ENCODE measurements around the gene MAP3K13. TPM values are rescaled to one million over a fixed set of nuclear protein-coding genes. Genes with fewer than 3 reads are reported as not detected.

The MAP3K13 gene
- total RNA-seq, 2 experiments from 2014 or later: 14.3 to 17.6 TPM

- no peak overlapping the region for H3K27ac Mint-ChIP-seq
- no peak overlapping the region for H3K4me3 Mint-ChIP-seq
- ChIA-PET POLR2A (no interaction called here), CTCF (no interaction called here)
- no peaks in the 10 kb centered on the region for H3K36me3 Mint-ChIP-seq (ENCODE audit: low read depth)
- ATAC-seq: no peak
- DNase-seq: no peak
- no peaks in the 10 kb centered on the region for H3K9me3 Mint-ChIP-seq (ENCODE audit: low read depth)
- H3K4me1 Mint-ChIP-seq: no peaks in the 10 kb centered on the region
- intact Hi-C loops (cut with DNase I, micrococcal nuclease): no loop called here
- H3K27me3 Mint-ChIP-seq: peaks cover 3% of the 10 kb centered on the region
Measured at GRCh38 chr3:185347399-185347798, 15.5 kb upstream of the MAP3K13 start.

GRCh38 chr3:185350841-185351240, 12.1 kb upstream of the MAP3K13 start:
- DNase-seq: no peak
- Mint-ChIP-seq H3K36me3 (ENCODE audit: low read depth) (no peaks in the 10 kb centered on the region), H3K27me3 (peaks cover 5% of the 10 kb centered on the region), H3K4me1 (no peaks in the 10 kb centered on the region), H3K9me3 (ENCODE audit: low read depth) (no peaks in the 10 kb centered on the region), H3K4me3 (no peak overlapping the region), H3K27ac (no peak overlapping the region)
- no peak for ATAC-seq
- intact Hi-C loops (cut with DNase I, micrococcal nuclease): loop anchor here (5.0 kb wide), 1 partner anchor 226 kb away; no protein-coding TSS in a partner anchor
- CTCF ChIA-PET: no interaction called here
- POLR2A ChIA-PET: no interaction called here

- DNase-seq: no peak
- Mint-ChIP-seq H3K27ac (no peak overlapping the region), H3K36me3 (ENCODE audit: low read depth) (no peaks in the 10 kb centered on the region), H3K27me3 (peaks cover 7% of the 10 kb centered on the region), H3K4me1 (no peaks in the 10 kb centered on the region), H3K4me3 (no peak overlapping the region), H3K9me3 (ENCODE audit: low read depth) (no peaks in the 10 kb centered on the region)
- intact Hi-C loops (cut with DNase I, micrococcal nuclease): loop anchor here (5.0 kb wide), 1 partner anchor 226 kb away; no protein-coding TSS in a partner anchor
- no peak for ATAC-seq
- CTCF ChIA-PET: interaction anchor here (1.2 kb wide), 1 partner anchor 22 kb away, joined by 5 read pairs; no protein-coding TSS in a partner anchor
- POLR2A ChIA-PET: no interaction called here
Measured at GRCh38 chr3:185351396-185351795, 11.5 kb upstream of the MAP3K13 start.

- DNase-seq (no peak), ATAC-seq (no peak)
- intact Hi-C loops (cut with DNase I, micrococcal nuclease): loop anchor here (5.0 kb wide), 1 partner anchor 224 kb away; no protein-coding TSS in a partner anchor
- ChIA-PET POLR2A (no interaction called here), CTCF (interaction anchor here (0.9 to 1.5 kb wide), 3 partner anchors 10 to 27 kb away, joined by 3 to 8 read pairs (median 4); partner anchors contain the start of gene MAP3K13)
- H3K9me3 Mint-ChIP-seq (ENCODE audit: low read depth): no peaks in the 10 kb centered on the region
- no peaks in the 10 kb centered on the region for H3K36me3 Mint-ChIP-seq (ENCODE audit: low read depth)
- no peaks in the 10 kb centered on the region for H3K4me1 Mint-ChIP-seq
- H3K27ac Mint-ChIP-seq: no peak overlapping the region
- no peak overlapping the region for H3K4me3 Mint-ChIP-seq
- peaks cover 10% of the 10 kb centered on the region for H3K27me3 Mint-ChIP-seq
Measured at GRCh38 chr3:185353225-185353624, 9.7 kb upstream of the MAP3K13 start.

- Mint-ChIP-seq H3K9me3 (ENCODE audit: low read depth) (no peaks in the 10 kb centered on the region), H3K36me3 (ENCODE audit: low read depth) (no peaks in the 10 kb centered on the region), H3K4me1 (no peaks in the 10 kb centered on the region), H3K27me3 (peaks cover 12% of the 10 kb centered on the region), H3K4me3 (no peak overlapping the region), H3K27ac (no peak overlapping the region)
- peak; percentile 100 for ATAC-seq
- ChIA-PET CTCF (interaction anchor here (0.6 to 1.7 kb wide), 6 partner anchors 9 to 218 kb away, joined by 3 to 8 read pairs (median 4); partner anchors contain the start of gene MAP3K13), POLR2A (no interaction called here)
- intact Hi-C loops (cut with DNase I, micrococcal nuclease): loop anchor here (1.0 to 5.0 kb wide), 3 partner anchors 145 to 223 kb away; partner anchors contain the start of gene TMEM41A (in 1 of the 2)
- DNase-seq: peak; percentile 89
Measured at GRCh38 chr3:185353823-185354614, 8.9 kb upstream of the MAP3K13 start.

GRCh38 chr3:185356499-185356898, 6.4 kb upstream of the MAP3K13 start:
- Mint-ChIP-seq H3K4me1 (no peaks in the 10 kb centered on the region), H3K36me3 (ENCODE audit: low read depth) (no peaks in the 10 kb centered on the region), H3K4me3 (no peak overlapping the region), H3K27me3 (peaks cover 14% of the 10 kb centered on the region), H3K9me3 (ENCODE audit: low read depth) (no peaks in the 10 kb centered on the region), H3K27ac (no peak overlapping the region)
- DNase-seq: no peak
- CTCF ChIA-PET: interaction anchor here (0.6 to 0.8 kb wide), 3 partner anchors 183 to 850 kb away, joined by 3 to 4 read pairs (median 3); no protein-coding TSS in a partner anchor
- intact Hi-C loops (cut with DNase I, micrococcal nuclease): no loop called here
- POLR2A ChIA-PET: no interaction called here
- no peak for ATAC-seq

- CTCF ChIA-PET: no interaction called here
- Mint-ChIP-seq H3K9me3 (ENCODE audit: low read depth) (no peaks in the 10 kb centered on the region), H3K36me3 (ENCODE audit: low read depth) (no peaks in the 10 kb centered on the region), H3K27ac (no peak overlapping the region), H3K4me3 (no peak overlapping the region), H3K4me1 (peaks cover 15% of the 10 kb centered on the region), H3K27me3 (peaks cover 36% of the 10 kb centered on the region)
- DNase-seq (no peak), ATAC-seq (no peak)
- intact Hi-C loops (cut with DNase I, micrococcal nuclease): no loop called here
- POLR2A ChIA-PET: no interaction called here
Measured at GRCh38 chr3:185361920-185362319, 1.0 kb upstream of the MAP3K13 start.

- intact Hi-C loops (cut with DNase I, micrococcal nuclease): no loop called here
- Mint-ChIP-seq H3K4me3 (peak overlapping the region; percentile 73), H3K9me3 (ENCODE audit: low read depth) (no peaks in the 10 kb centered on the region), H3K27me3 (peaks cover 43% of the 10 kb centered on the region), H3K4me1 (peaks cover 15% of the 10 kb centered on the region), H3K27ac (no peak overlapping the region), H3K36me3 (ENCODE audit: low read depth) (no peaks in the 10 kb centered on the region)
- POLR2A ChIA-PET: interaction anchor here (0.6 kb wide), 1 partner anchor 65 kb away, joined by 3 read pairs; no protein-coding TSS in a partner anchor
- DNase-seq (no peak), ATAC-seq (peak; percentile 25)
- CTCF ChIA-PET: interaction anchor here (0.8 to 1.7 kb wide), 4 partner anchors 9 to 211 kb away, joined by 3 to 4 read pairs (median 4); no protein-coding TSS in a partner anchor
Measured at GRCh38 chr3:185363662-185364203, 797 bp downstream of the MAP3K13 start.

GRCh38 chr3:185365291-185366073, 2.5 kb downstream of the MAP3K13 start:
- POLR2A ChIA-PET: no interaction called here
- DNase-seq (no peak), ATAC-seq (no peak)
- Mint-ChIP-seq H3K36me3 (ENCODE audit: low read depth) (no peaks in the 10 kb centered on the region), H3K4me3 (no peak overlapping the region), H3K4me1 (peaks cover 15% of the 10 kb centered on the region), H3K27me3 (peaks cover 47% of the 10 kb centered on the region), H3K27ac (no peak overlapping the region), H3K9me3 (ENCODE audit: low read depth) (no peaks in the 10 kb centered on the region)
- intact Hi-C loops (cut with DNase I, micrococcal nuclease): no loop called here
- CTCF ChIA-PET: no interaction called here

GRCh38 chr3:185366074-185366335, 3.1 kb downstream of the MAP3K13 start:
- Mint-ChIP-seq H3K27me3 (peaks cover 47% of the 10 kb centered on the region), H3K4me1 (peaks cover 15% of the 10 kb centered on the region), H3K27ac (no peak overlapping the region), H3K36me3 (ENCODE audit: low read depth) (no peaks in the 10 kb centered on the region), H3K9me3 (ENCODE audit: low read depth) (no peaks in the 10 kb centered on the region), H3K4me3 (no peak overlapping the region)
- ATAC-seq (no peak), DNase-seq (no peak)
- intact Hi-C loops (cut with DNase I, micrococcal nuclease): no loop called here
- ChIA-PET POLR2A (no interaction called here), CTCF (interaction anchor here (0.9 kb wide), 1 partner anchor 11 kb away, joined by 3 read pairs; no protein-coding TSS in a partner anchor)

- ChIA-PET POLR2A (no interaction called here), CTCF (interaction anchor here (0.7 to 1.2 kb wide), 4 partner anchors 9 to 157 kb away, joined by 3 to 5 read pairs (median 4); no protein-coding TSS in a partner anchor)
- ATAC-seq: no peak
- peaks cover 15% of the 10 kb centered on the region for H3K4me1 Mint-ChIP-seq
- H3K9me3 Mint-ChIP-seq (ENCODE audit: low read depth): no peaks in the 10 kb centered on the region
- no peak overlapping the region for H3K27ac Mint-ChIP-seq
- H3K36me3 Mint-ChIP-seq (ENCODE audit: low read depth): no peaks in the 10 kb centered on the region
- no peak overlapping the region for H3K4me3 Mint-ChIP-seq
- intact Hi-C loops (cut with DNase I, micrococcal nuclease): no loop called here
- H3K27me3 Mint-ChIP-seq: peaks cover 44% of the 10 kb centered on the region
- DNase-seq: no peak
Measured at GRCh38 chr3:185366913-185367312, 4.0 kb downstream of the MAP3K13 start.
